T-helper 2 cell (primary cell): ENCODE results near the gene PPCS.
"Not testable (repeated sequence)": the region's sequence is repeated elsewhere in the genome, so short reads cannot be mapped to it uniquely, and the experiment has no call there.

Experiments
- DNase-seq, 5 experiments: peaks; one replicate each; pipeline versions ENCODE4 v3.0.0 to v3.0.0-alpha.2; 2012 to 2022

Gene PPCS

GRCh38 chr1:42454403-42454802, 1.9 kb upstream of the PPCS start:
- no peak for DNase-seq

GRCh38 chr1:42456754-42457089, 379 bp downstream of the PPCS start:
- peak in 4 of 5 experiments; percentile 21 to 87 (median 36) for DNase-seq

GRCh38 chr1:42461196-42461595, 4.9 kb downstream of the PPCS start:
- no peak for DNase-seq

GRCh38 chr1:42462828-42463763, 6.8 kb downstream of the PPCS start, which contains the start of gene CCDC30:
TSS of gene CCDC30 (plus strand) at chr1:42463286. CDS start at chr1:42480552, 17,266 bp downstream.
- DNase-seq: peak; percentile 87 to 99 (median 96)

DNA sequence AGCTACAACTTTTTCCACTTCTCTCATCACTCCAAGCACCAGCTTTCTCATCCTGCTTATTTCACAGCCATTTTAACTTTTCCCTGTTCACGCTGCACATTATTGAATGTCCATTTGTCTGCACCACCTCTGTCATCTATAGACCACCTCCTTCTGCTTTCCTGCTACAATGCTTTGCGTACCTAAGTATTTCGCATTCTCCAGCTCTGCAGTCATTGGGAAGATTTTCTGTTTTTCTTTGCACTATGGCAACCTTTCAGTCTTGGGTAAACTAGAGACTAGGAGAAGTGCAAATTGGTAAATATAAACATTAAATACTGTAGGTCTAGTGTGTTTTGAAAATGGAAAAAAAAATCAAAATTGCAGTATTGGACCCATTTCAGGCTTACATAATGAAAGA, 7.6 kb downstream of the PPCS start:
- no peak for DNase-seq

- no peak for DNase-seq
These were observed 9.7 kb downstream of the PPCS start for GRCh38 chr1:42466030-42466429.

DNA sequence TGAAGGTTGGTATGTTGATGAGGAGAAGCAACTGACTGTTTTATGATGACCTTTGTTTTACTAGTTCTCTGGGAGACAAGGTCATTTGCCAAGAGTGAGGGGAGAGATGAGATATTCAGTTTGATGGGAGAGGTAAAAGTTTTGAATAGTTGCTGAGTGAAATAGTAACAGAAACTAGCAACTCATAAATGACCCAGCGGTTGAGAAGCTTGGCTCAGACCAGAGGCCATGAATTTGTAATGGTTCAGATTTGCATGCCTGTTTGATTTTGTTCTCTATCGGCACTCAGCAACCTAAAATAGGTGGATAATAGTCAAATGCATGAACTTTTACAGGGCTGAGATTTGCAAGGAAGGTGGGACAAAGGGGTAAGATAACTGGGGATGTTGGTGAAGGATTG, 13.4 kb downstream of the PPCS start:
- DNase-seq: no peak

DNA sequence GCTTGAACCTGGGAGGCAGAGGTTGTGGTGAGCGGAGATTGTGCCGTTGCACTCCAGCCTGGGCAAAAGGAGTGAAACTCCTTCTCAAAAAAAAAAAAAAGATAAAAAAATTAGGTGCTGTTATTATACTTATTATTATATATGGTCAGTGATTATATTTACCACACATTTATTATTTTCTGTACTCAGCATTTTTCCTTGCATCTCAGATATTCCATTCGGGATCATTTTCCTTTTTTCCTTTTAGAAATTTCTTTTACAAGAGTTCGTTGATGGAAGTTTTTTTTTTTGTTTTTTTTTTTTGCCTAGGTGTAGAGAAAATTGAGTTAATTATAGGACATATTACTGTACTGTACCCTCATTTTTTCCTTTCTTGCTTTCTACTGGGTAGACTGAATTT, 20.3 kb downstream of the PPCS start:
- no peak for DNase-seq

- not testable (repeated sequence) for DNase-seq
These were observed 21.0 kb downstream of the PPCS start for GRCh38 chr1:42477354-42477753.

DNA sequence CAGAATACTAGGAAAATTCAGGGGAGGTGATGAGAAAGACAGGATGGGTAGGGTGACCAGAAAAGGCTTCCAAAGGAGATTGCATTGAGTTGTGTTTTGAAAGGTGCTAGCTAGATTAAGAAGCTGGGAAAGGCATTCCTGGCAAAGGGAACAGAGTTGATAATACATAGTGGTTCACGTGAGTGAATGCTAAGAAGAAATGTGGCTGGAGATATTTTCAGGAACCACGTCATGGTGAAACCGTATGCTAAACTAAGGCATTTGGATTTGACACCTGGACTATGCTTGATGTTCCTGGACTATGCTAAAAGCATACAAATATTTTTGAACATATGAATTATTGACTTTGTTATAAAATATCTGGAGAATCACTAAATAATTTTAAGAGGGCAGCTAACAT, 21.4 kb downstream of the PPCS start:
- no peak for DNase-seq

DNA sequence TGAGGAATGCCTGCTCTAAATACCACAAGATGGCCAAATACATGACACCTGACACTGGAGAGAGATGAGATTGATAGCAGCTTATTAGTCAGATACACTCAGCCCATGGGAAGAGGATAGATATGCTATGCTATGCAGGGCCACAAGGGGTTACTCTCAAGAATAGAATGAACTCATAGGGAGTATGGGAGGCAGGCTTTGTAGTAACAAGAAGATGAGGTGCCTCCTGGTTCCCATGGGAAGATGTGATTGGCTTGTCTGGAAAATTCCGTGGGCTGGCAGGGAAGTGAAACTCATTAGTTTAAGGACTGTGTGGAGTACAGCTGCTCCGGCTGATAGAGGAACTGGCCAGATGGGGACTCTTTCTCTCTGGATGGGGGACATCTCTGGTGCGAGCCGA, 23.3 kb downstream of the PPCS start:
- DNase-seq: no peak

DNA sequence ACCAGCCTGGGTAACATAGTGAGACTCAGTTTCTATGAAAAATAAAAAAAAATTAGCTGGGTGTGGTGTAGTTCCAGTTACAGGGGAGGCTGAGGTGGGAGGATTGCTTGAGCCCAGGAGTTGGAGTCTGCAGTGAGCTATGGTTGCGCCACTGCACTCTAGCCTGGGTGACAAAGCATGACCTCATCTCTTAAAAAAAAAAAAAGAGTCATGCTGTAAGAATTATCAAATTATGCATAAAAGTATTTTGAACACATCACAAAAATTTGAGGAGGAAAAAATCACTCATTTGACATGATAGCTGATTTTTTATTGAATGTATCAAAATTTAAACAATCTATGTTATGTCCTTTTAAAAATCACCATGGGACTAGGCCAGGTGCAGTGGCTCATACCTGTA, 24.6 kb downstream of the PPCS start:
- DNase-seq: no peak

DNA sequence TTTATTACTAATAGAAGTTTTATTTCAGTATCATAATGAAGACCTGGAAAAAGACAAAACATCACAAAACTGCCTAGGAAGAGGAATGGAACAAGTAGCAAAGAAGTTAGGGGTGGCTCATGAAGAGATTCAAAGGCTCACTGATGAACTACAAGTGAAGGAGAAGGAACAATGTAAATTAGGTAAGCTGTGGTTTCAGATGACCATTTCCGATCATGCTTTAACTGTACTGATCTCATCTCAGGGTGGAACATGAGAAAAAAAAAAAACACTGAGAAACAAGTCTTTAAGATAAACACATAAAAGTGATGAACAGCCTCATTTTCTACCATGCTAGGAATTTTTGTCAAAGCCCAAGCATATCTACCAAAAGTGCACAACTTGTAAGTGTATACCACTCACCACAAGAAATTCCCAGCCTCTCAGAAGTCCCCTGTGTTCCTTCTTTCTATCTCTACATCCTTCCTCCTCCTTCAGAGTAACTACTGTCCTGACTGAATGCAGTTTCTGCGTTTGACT, 26.4 kb downstream of the PPCS start:
- DNase-seq: no peak

GRCh38 chr1:42484382-42484781, 28.0 kb downstream of the PPCS start:
- no peak for DNase-seq

DNA sequence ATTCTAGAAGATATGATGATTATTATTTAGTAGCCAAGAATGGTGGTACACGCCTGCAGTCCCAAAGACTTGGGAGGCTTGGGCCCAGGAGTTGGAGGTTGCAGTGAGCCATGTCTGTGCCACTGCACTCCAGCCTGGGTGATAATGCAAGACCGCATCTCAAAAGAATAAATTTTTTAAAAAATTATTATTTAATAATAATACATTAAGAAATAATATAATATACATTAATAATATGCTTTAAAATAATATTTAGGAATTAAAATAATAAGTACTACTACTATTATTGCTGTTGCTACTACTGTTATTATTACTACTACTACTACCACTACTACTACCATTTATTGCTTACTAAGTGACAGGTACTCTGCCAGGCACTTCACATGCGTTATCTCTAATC, 33.9 kb downstream of the PPCS start:
- DNase-seq: no peak

DNA sequence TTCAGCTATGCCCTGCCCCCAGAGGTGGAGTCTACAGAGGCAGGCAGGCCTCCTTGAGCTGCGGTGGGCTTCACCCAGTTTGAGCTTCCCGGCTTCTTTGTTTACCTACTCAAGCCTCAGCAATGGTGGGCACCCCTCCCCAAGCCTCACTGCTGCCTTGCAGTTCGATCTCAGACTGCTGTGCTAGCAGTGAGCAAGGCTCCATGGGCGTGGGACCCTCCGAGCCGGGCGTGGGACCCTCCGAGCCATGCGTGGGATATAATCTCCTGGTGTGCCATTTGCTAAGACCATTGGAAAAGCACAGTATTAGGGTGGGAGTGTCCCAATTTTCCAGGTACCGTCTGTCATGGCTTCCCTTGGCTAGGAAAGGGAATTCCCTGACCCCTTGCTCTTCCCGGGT, 45.7 kb downstream of the PPCS start:
- not testable (repeated sequence) for DNase-seq

DNA sequence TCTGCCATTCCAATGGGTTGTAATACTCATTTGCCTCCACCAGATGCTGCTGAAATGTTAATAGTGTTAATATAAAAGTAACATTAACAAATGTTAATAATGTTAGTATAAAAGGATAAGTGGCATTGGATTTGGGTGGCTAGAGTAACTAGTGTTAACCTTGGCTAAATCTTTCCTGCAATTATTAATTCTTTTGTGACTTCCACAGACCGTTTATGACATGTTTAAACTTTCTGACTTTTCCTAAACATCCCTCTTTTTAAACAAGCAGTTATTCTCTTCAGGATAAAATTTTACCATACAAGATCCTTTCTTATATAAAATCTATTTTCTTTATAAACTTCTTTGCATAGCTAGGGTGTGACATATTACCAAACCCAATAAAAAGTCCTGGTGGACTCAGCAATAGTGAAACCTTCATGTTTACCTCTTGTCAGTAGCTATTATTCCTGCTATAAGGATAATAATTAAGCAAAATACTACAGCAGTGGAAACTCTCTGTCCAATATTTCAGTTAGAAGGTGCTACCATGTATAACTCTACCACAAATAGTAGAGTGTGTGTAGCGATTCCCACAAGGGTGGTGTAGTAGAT, 48.3 kb downstream of the PPCS start:
- no peak for DNase-seq

- DNase-seq: no peak
These were observed 50.2 kb downstream of the PPCS start for GRCh38 chr1:42506576-42506975.
